ENCODE results near the gene SPSB2.

DNA sequence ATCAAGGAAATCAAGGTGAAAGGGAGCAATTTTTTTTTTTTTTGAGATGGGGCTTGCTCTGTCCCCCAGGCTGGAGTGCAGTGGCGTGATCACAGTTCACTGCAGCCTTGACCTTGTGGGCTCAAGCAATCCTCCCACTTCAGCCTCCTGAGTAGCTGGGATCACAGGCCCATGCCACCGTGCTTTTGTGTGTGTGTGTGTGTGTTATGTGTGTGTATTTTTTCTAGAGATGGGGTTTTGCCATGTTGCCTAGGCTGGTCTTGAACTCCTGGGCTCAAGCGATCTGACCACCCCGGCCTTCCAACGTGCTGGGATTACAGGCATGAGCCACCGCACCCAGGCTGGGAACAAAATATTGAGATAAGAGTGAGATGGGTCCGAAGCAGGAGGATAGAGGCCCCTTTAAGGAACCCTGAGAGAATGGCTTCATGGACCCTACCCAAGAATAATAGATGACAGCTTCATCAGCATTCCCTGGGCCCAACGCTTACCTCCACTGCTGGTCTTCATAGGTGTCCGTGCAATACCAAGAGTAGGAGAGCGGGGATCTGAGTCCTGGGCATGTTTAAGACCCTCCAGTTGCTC, 23.0 kb downstream of the SPSB2 start:
- TF ChIP-seq CTCF (IDR thresholded peaks at IDR 0.05) = no peak
- TF ChIP-seq POLR2A (IDR thresholded peaks at IDR 0.05) = no peak
